ENCODE data around the gene SRRD. TPM values are rescaled to one million over a fixed set of nuclear protein-coding genes. Genes with fewer than 3 reads are reported as not detected.

The SRRD gene
- total and polyA plus RNA-seq, 2 of the 13 experiments (the other 11 are each of a cell fraction or from before 2014, with no cell fraction given), result 22.8 to 36.6 TPM

DNA sequence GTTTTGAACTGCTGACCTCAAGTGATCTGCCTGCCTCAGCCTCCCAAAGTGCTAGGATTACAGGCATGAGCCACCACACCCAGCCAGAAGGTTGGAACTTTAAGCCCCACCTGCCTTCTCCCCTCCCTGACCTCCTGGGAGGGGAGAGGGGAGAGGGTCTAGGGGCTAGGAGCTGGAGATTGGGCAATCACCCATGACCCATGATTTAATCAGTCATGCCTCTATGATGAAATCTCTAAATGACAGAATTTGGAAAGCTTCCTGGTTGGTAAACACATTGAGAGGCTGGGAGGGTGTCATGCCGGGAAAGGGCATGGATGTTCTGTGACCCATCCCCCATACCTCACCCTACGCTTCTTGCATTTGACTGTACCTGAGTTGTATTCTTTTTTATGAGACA, 45.7 kb downstream of the SRRD start (continued):
- TF ChIP-seq, protein P1, sequence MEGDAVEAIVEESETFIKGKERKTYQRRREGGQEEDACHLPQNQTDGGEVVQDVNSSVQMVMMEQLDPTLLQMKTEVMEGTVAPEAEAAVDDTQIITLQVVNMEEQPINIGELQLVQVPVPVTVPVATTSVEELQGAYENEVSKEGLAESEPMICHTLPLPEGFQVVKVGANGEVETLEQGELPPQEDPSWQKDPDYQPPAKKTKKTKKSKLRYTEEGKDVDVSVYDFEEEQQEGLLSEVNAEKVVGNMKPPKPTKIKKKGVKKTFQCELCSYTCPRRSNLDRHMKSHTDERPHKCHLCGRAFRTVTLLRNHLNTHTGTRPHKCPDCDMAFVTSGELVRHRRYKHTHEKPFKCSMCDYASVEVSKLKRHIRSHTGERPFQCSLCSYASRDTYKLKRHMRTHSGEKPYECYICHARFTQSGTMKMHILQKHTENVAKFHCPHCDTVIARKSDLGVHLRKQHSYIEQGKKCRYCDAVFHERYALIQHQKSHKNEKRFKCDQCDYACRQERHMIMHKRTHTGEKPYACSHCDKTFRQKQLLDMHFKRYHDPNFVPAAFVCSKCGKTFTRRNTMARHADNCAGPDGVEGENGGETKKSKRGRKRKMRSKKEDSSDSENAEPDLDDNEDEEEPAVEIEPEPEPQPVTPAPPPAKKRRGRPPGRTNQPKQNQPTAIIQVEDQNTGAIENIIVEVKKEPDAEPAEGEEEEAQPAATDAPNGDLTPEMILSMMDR (CRISPR knock-in tag; IDR thresholded peaks at IDR 0.05), result no peak
- no peak for TF ChIP-seq TEAD3 (CRISPR knock-in tag; optimal IDR thresholded peaks at IDR 0.05; ENCODE audit: borderline replicate concordance)
- TF ChIP-seq FOXP1 (IDR thresholded peaks at IDR 0.05), result no peak
- TF ChIP-seq FOXP1 (CRISPR knock-in tag; IDR thresholded peaks at IDR 0.05), result no peak
- TF ChIP-seq ELF1 (CRISPR knock-in tag; IDR thresholded peaks at IDR 0.05), result no peak
- TF ChIP-seq CEBPB (IDR thresholded peaks at IDR 0.05; ENCODE audit: borderline replicate concordance, low read depth, low read length), result peak; percentile 92

DNA sequence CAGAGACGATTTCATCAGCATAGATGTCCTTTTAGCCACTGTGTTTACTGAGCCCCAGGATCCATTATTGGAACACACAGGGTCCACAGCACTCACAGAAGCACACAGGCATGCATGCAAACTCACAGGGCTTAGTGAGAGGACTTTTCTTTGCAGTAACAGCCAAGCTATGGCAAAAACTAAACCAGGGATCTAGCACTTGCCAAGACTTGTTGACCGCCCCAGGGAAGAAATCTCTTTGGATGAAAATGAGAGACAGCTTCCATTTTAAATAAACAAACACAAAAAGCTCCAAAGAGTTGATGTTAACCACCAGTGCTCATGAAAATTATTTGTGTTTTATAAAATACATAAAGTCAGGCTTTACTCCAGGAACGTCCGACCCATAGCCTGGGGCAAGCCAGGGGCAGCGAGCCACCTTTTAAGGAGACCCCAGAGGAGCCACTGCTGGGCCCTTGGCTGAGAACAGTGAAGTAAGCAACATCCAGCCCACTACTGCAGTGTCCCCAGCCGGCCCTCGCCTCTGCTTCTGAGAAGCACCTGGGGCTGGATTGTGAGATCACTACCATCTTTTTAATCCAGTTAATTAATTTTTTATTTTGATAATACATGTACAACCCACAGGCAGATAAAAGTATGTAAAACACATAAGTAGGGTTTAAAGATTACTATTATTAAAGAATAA, 50.6 kb downstream of the SRRD start:
- WGBS (ENCODE audit: low lambda C conversion rate), result 93% methylated on average over 6 of the region's 7 CpGs
- FAIRE-seq (no peak), DNase-seq (ENCODE audit: low spot score) (no peak), ATAC-seq (no peak)
- Histone ChIP-seq H4K20me1 (ENCODE audit: insufficient read depth, low read length) (no peaks in the 10 kb centered on the region), H3K4me1 (ENCODE audit: insufficient read depth, low read length) (no peaks in the 10 kb centered on the region), H3K27me3 (ENCODE audit: control insufficient read depth in 1 of 2, insufficient read depth in 2 of 2, low read length in 2 of 2) (no peaks in the 10 kb centered on the region), H3K9me3 (ENCODE audit: low read length) (no peaks in the 10 kb centered on the region), H3K4me3 (replicated peaks in 1 of 3; ENCODE audit: insufficient read depth in 1 of 3, low read depth in 2 of 3, low read length in 3 of 3) (no peak overlapping the region), H3K27ac (ENCODE audit: extremely low read length, insufficient read depth, low read length) (no peak overlapping the region), H3K36me3 (replicated peaks in 1 of 2; ENCODE audit: control insufficient read depth in 1 of 2, insufficient read depth in 2 of 2, low read length in 2 of 2) (peaks cover 0 to 11% of the 10 kb centered on the region in 2 experiments; a peak in 4 of 5 replicates), H3K9ac (ENCODE audit: insufficient read depth, low read depth, low read length) (no peak overlapping the region), H2AFZ (ENCODE audit: low read length) (no peak overlapping the region), H3K4me2 (ENCODE audit: low read depth, low read length) (no peak overlapping the region), H3K79me2 (ENCODE audit: insufficient read depth, low read length) (no peaks in the 10 kb centered on the region)
- CTCF ChIA-PET (ENCODE audit: low intra/inter-chr PET ratio, low total read pairs), result no interaction called here
- intact Hi-C loops (cut with micrococcal nuclease; ENCODE audit: unreplicated experiment) (no loop called here), in situ Hi-C loops (cut with HindIII; ENCODE audit: extremely low pct_ligation_motif_present, low pct_unique_long_range_greater_than_20kb) (no loop called here)
- POLR2A ChIA-PET, result no interaction called here
- BruUV-seq (replicated peaks), result no TSS peak
- TF ChIP-seq STAT5B (CRISPR knock-in tag; IDR thresholded peaks at IDR 0.05) (no peak), U2AF2 (IDR thresholded peaks at IDR 0.05; ENCODE audit: low read depth, low read length) (no peak), HDAC2 (CRISPR knock-in tag; IDR thresholded peaks at IDR 0.05) (no peak), JUND (CRISPR knock-in tag; IDR thresholded peaks at IDR 0.05) (no peak), ADNP (CRISPR knock-in tag; IDR thresholded peaks at IDR 0.05) (no peak), FOXA3 (CRISPR knock-in tag; IDR thresholded peaks at IDR 0.05) (no peak)
- TF ChIP-seq, protein P2, sequence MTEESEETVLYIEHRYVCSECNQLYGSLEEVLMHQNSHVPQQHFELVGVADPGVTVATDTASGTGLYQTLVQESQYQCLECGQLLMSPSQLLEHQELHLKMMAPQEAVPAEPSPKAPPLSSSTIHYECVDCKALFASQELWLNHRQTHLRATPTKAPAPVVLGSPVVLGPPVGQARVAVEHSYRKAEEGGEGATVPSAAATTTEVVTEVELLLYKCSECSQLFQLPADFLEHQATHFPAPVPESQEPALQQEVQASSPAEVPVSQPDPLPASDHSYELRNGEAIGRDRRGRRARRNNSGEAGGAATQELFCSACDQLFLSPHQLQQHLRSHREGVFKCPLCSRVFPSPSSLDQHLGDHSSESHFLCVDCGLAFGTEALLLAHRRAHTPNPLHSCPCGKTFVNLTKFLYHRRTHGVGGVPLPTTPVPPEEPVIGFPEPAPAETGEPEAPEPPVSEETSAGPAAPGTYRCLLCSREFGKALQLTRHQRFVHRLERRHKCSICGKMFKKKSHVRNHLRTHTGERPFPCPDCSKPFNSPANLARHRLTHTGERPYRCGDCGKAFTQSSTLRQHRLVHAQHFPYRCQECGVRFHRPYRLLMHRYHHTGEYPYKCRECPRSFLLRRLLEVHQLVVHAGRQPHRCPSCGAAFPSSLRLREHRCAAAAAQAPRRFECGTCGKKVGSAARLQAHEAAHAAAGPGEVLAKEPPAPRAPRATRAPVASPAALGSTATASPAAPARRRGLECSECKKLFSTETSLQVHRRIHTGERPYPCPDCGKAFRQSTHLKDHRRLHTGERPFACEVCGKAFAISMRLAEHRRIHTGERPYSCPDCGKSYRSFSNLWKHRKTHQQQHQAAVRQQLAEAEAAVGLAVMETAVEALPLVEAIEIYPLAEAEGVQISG (CRISPR knock-in tag; IDR thresholded peaks at IDR 0.05), result no peak
